NB4 (cell line): ENCODE data around the gene CEBPB.

Experiments used
- CTCF ChIP-seq: IDR thresholded peaks from one replicate; pipeline ENCODE4 v1.5.1; 2012; ENCODE audit warnings: low read depth, low read length
- MAX ChIP-seq: IDR thresholded peaks from 2 replicates; pipeline ENCODE4 v1.6.1; 2011; ENCODE audit warnings: low read depth, low read length
- MYC ChIP-seq: IDR thresholded peaks from 2 replicates; pipeline ENCODE4 v1.6.1; 2011; ENCODE audit warnings: low read depth, low read length
- POLR2A ChIP-seq: IDR thresholded peaks from 2 replicates; pipeline ENCODE4 v1.6.1; 2011; ENCODE audit warnings: mild to moderate bottlenecking; ENCODE audit not compliant: insufficient read length; ENCODE audit errors: extremely low read depth

GRCh38 chr20:50145566-50145965 is 45.1 kb upstream of the CEBPB start:
- TF ChIP-seq POLR2A (no peak), CTCF (no peak), MAX (no peak), MYC (no peak)
